ENCODE measurements around the gene SPATA33.
"Not testable (repeated sequence)": the region's sequence is repeated elsewhere in the genome, so short reads cannot be mapped to it uniquely, and the experiment has no call there.

The SPATA33 gene

GRCh38 chr16:89624777-89625761 lies 32.6 kb upstream of the SPATA33 start:
- no peak overlapping the region for H3K4me3 ChIP-seq
- H3K4me1 ChIP-seq = peaks cover 46% of the 10 kb centered on the region
- peaks cover 36% of the 10 kb centered on the region for H4K20me1 ChIP-seq
- H3K36me3 ChIP-seq = peaks cover 31% of the 10 kb centered on the region; the same call in 1 of the 2 replicates
- no peak overlapping the region for H3K27ac ChIP-seq
- H3K9ac ChIP-seq = no peak overlapping the region
- H3K4me2 ChIP-seq = no peak overlapping the region
- 0 out of 2 replicates have a peak, but pooled peaks cover 4% of the 10 kb centered on the region for H3K9me3 ChIP-seq
- no peaks in the 10 kb centered on the region for H3K27me3 ChIP-seq
- no peak for TF ChIP-seq Cebpa-rat (IDR thresholded peaks at IDR 0.05)

DNA sequence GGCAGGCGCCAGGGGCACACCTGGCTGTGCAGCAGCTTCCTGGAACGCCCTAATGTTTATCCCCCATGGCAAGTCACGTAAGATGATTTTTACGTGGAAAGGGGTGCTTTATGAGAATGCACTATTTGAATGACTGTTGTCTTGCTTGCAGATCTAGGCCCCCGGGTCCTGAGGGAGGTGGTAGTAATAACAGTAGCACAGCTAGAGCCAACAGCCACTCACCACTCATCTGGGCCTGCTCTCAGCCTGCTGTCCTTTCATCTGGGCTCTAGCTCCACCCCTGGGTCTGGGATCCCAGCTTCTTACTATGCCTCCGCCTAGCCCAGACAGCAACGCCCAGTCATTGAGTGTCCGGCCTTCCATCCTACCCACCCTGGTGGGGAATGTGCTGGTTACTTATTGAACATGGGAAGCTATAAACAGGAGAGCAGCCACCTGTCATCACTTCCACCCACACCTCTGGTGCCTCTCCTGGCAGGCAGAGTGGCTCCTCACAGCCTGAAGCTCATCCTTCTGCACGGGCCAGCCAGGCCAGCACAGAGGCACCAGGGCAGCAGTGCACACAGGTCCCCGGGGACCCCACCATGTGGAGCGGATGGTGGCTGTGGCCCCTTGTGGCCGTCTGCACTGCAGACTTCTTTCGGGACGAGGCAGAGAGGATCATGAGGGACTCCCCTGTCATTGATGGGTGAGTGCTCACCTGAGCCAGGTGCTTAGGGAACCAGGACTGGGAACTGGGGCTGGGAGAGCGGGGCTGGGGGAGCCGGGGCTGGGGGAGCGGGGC lies 27.6 kb upstream of the SPATA33 start:
- peaks cover 11% of the 10 kb centered on the region; the same call in 1 of the 2 replicates for H3K9me3 ChIP-seq
- peaks cover 8% of the 10 kb centered on the region; the same call in 1 of the 2 replicates for H3K36me3 ChIP-seq
- H3K27me3 ChIP-seq = no peaks in the 10 kb centered on the region
- peak overlapping the region; percentile 37; the same call in 1 of the 2 replicates for H3K4me2 ChIP-seq
- peaks cover 28% of the 10 kb centered on the region for H3K4me1 ChIP-seq
- no peak overlapping the region for H3K9ac ChIP-seq
- TF ChIP-seq Cebpa-rat (IDR thresholded peaks at IDR 0.05) = no peak
- H3K4me3 ChIP-seq = no peak overlapping the region
- H4K20me1 ChIP-seq = peaks cover 7% of the 10 kb centered on the region; the same call in 1 of the 2 replicates
- H3K27ac ChIP-seq = no peak overlapping the region

- Histone ChIP-seq H3K4me3 (no peak overlapping the region), H4K20me1 (peaks cover 30% of the 10 kb centered on the region; the same call in 1 of the 2 replicates), H3K4me2 (peak overlapping the region; percentile 51; the same call in 1 of the 2 replicates)
These were observed 24.5 kb upstream of the SPATA33 start for GRCh38 chr16:89633064-89633631.

DNA sequence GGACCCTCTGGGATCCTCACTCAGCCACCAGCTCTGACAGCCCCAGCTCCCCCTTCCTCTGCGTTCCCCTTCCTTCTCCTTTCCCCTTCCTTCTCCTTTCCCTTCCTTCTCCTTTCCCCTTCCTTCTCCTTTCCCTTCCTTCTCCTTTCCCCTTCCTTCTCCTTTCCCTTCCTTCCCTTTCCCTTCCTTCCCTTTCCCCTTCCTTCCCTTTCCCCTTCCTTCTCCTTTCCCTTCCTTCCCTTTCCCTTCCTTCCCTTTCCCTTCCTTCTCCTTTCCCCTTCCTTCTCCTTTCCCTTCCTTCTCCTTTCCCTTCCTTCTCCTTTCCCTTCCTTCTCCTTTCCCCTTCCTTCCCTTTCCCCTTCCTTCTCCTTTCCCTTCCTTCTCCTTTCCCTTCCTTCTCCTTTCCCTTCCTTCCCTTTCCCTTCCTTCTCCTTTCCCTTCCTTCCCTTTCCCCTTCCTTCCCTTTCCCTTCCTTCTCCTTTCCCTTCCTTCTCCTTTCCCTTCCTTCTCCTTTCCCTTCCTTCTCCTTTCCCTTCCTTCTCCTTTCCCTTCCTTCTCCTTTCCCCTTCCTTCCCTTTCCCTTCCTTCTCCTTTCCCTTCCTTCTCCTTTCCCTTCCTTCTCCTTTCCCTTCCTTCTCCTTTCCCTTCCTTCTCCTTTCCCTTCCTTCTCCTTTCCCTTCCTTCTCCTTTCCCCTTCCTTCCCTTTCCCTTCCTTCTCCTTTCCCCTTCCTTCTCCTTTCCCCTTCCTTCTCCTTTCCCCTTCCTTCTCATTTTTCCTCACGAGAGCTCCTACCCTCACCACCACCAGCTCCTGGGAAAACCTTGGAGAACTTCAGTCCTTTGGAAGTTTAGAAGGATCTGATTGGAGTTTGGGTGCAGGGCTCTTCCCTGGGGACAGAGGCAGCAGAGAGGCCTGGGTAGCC lies 22.9 kb upstream of the SPATA33 start:
- H3K4me3 ChIP-seq, H3K27me3 ChIP-seq, H3K27ac ChIP-seq, H3K9ac ChIP-seq: not testable (repeated sequence)
- Histone ChIP-seq H3K36me3 (peaks cover 16% of the 10 kb centered on the region; the same call in 1 of the 2 replicates), H3K4me1 (peaks cover 60% of the 10 kb centered on the region), H4K20me1 (peaks cover 27% of the 10 kb centered on the region; the same call in 1 of the 2 replicates), H3K9me3 (peaks cover 10% of the 10 kb centered on the region; the same call in 1 of the 2 replicates), H3K4me2 (peak overlapping the region; percentile 51; the same call in 1 of the 2 replicates)

More at GRCh38 chr16:89633064-89633631, 24.5 kb upstream of the SPATA33 start:
- Histone ChIP-seq H3K27ac (no peak overlapping the region), H3K4me1 (peaks cover 56% of the 10 kb centered on the region), H3K36me3 (peaks cover 15% of the 10 kb centered on the region; the same call in 1 of the 2 replicates), H3K9ac (no peak overlapping the region), H3K27me3 (no peaks in the 10 kb centered on the region), H3K9me3 (peaks cover 11% of the 10 kb centered on the region; the same call in 1 of the 2 replicates)
- no peak for TF ChIP-seq Cebpa-rat (IDR thresholded peaks at IDR 0.05)

DNA sequence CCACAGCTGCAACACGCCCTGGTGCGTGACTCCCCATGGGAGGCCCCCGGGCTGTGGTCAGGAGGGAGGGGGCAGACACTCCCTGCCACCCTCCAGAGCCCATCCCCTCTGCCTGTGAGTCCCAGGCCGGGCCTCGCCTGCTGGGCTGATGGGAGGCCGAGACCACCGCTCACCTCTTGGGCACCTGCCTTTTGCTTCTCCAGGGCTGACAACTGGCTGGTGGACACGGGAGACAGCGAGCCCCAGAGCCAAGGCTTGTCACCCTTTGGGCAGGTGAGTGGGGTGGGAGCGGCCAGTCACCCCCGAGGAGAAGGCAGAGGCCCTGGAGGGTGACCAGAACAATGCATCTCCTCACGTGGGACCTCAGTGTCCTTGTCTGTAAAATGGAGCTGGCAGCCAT lies 21.0 kb upstream of the SPATA33 start:
- Histone ChIP-seq H3K27ac (0 out of 2 replicates have a peak overlapping the region, but pooled peaks have one; percentile 35), H3K36me3 (peaks cover 16% of the 10 kb centered on the region; the same call in 1 of the 2 replicates), H3K9me3 (peaks cover 7% of the 10 kb centered on the region; the same call in 1 of the 2 replicates), H3K27me3 (no peaks in the 10 kb centered on the region), H3K9ac (no peak overlapping the region), H3K4me1 (peaks cover 73% of the 10 kb centered on the region), H3K4me3 (peak overlapping the region; percentile 25; the same call in 1 of the 2 replicates), H3K4me2 (peak overlapping the region; percentile 92), H4K20me1 (peaks cover 22% of the 10 kb centered on the region; the same call in 1 of the 2 replicates)
- no peak for TF ChIP-seq Cebpa-rat (IDR thresholded peaks at IDR 0.05)

GRCh38 chr16:89637379-89637778 lies 20.3 kb upstream of the SPATA33 start:
- no peak overlapping the region for H3K4me3 ChIP-seq

DNA sequence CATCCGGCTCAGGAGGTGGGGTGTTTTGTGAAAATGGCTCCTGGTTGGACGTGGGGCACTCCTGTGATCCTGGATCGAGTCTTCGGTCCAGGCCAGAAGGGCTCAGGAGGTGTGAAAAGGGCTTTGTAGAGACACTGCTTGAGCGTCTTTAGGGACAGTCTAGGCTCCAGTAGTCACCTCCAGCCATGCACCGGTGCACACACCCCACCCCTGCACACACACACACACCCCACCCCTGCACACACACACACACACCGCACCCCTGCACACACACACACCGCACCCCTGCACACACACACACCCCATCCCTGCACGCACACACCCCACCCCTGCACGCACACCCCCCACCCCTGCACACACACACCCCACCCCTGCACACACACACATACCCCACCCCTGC lies 19.2 kb upstream of the SPATA33 start:
- Histone ChIP-seq H3K27me3 (no peaks in the 10 kb centered on the region), H3K4me2 (peak overlapping the region; percentile 92; the same call in 1 of the 2 replicates), H3K4me1 (peaks cover 81% of the 10 kb centered on the region), H3K27ac (no peak overlapping the region), H4K20me1 (peaks cover 22% of the 10 kb centered on the region; the same call in 1 of the 2 replicates), H3K9me3 (peaks cover 7% of the 10 kb centered on the region; the same call in 1 of the 2 replicates), H3K36me3 (peaks cover 16% of the 10 kb centered on the region), H3K4me3 (no peak overlapping the region), H3K9ac (no peak overlapping the region)
- TF ChIP-seq Cebpa-rat (IDR thresholded peaks at IDR 0.05) = no peak

More at GRCh38 chr16:89637379-89637778, 20.3 kb upstream of the SPATA33 start:
- Histone ChIP-seq H3K27me3 (no peaks in the 10 kb centered on the region), H3K36me3 (peaks cover 16% of the 10 kb centered on the region; the same call in 1 of the 2 replicates), H3K9me3 (peaks cover 7% of the 10 kb centered on the region; the same call in 1 of the 2 replicates), H4K20me1 (peaks cover 22% of the 10 kb centered on the region; the same call in 1 of the 2 replicates), H3K4me1 (peaks cover 81% of the 10 kb centered on the region), H3K4me2 (peak overlapping the region; percentile 92), H3K27ac (no peak overlapping the region), H3K9ac (no peak overlapping the region)
- TF ChIP-seq Cebpa-rat (IDR thresholded peaks at IDR 0.05) = no peak

- Histone ChIP-seq H3K27ac (peak overlapping the region; percentile 80; the same call in 1 of the 2 replicates), H3K9me3 (peaks cover 5% of the 10 kb centered on the region; the same call in 1 of the 2 replicates), H4K20me1 (peaks cover 22% of the 10 kb centered on the region; the same call in 1 of the 2 replicates), H3K4me2 (peak overlapping the region; percentile 95), H3K9ac (peak overlapping the region; percentile 73; the same call in 1 of the 2 replicates), H3K4me3 (no peak overlapping the region), H3K36me3 (peaks cover 23% of the 10 kb centered on the region), H3K27me3 (no peaks in the 10 kb centered on the region), H3K4me1 (peaks cover 73% of the 10 kb centered on the region)
- TF ChIP-seq Cebpa-rat (IDR thresholded peaks at IDR 0.05) = no peak
These were observed 18.3 kb upstream of the SPATA33 start for GRCh38 chr16:89639385-89639784.
